DOHH2 (cell line): Measurements from ENCODE around the gene ATP23.

Experiments
- H3F3A ChIP-seq: fragments of 200-600 bp; sonication (generic), shearing (Covaris generic); 2 replicates; pipeline ENCODE4 v1.6.0; 2016; ENCODE audit warnings: antibody characterized with exemption, mild to moderate bottlenecking; ENCODE audit not compliant: control insufficient read depth, insufficient read depth
- H3K27ac ChIP-seq: fragments of 200-600 bp; sonication (generic); 2 replicates; pipeline ENCODE4 v1.5.1; 2014; ENCODE audit warnings: low read depth, mild to moderate bottlenecking, low read length, moderate library complexity
- H3K27me3 ChIP-seq: fragments of 200-600 bp; sonication (generic); 2 replicates; pipeline ENCODE4 v1.6.1; 2014; ENCODE audit warnings: mild to moderate bottlenecking, low read length, mixed read lengths; ENCODE audit not compliant: control insufficient read depth
- H3K36me3 ChIP-seq: fragments of 200-600 bp; sonication (generic); 2 replicates; pipeline ENCODE4 v1.6.1; 2014; ENCODE audit warnings: mild to moderate bottlenecking, low read length, moderate library complexity, mixed read lengths; ENCODE audit not compliant: control insufficient read depth
- H3K4me1 ChIP-seq: fragments of 200-600 bp; sonication (generic); 2 replicates; pipeline ENCODE4 v1.6.1; 2014; ENCODE audit warnings: mild to moderate bottlenecking, low read length, mixed read lengths; ENCODE audit not compliant: control insufficient read depth
- H3K4me2 ChIP-seq: fragments of 200-600 bp; sonication (generic); 2 replicates; pipeline ENCODE4 v1.6.0; 2014; ENCODE audit warnings: mild to moderate bottlenecking, low read length, moderate library complexity
- H3K4me3 ChIP-seq: fragments of 200-600 bp; sonication (generic); 2 replicates; pipeline ENCODE4 v1.5.1; 2014; ENCODE audit warnings: mild to moderate bottlenecking, low read length, mixed read lengths
- H3K79me2 ChIP-seq: fragments of 200-600 bp; sonication (generic); 2 replicates; pipeline ENCODE4 v1.6.1; 2014; ENCODE audit warnings: mild to moderate bottlenecking, low read length, mixed read lengths; ENCODE audit not compliant: control insufficient read depth
- H3K9me2 ChIP-seq: fragments of 200-600 bp; sonication (generic); replicated peaks from 2 replicates; pipeline ENCODE4 v1.6.1; 2014; ENCODE audit warnings: mild to moderate bottlenecking, low read length, mixed read lengths; ENCODE audit not compliant: control insufficient read depth
- H3K9me3 ChIP-seq: fragments of 200-600 bp; sonication (generic); 2 replicates; pipeline ENCODE4 v1.6.1; 2014; ENCODE audit warnings: antibody characterized with exemption, low read length, mixed read lengths; ENCODE audit not compliant: control insufficient read depth, insufficient read depth
- H4K20me1 ChIP-seq: fragments of 200-600 bp; sonication (generic); 2 replicates; pipeline ENCODE4 v1.6.0; 2014; ENCODE audit warnings: low read depth, mild to moderate bottlenecking, antibody characterized with exemption, low read length, moderate library complexity; ENCODE audit not compliant: control insufficient read depth, insufficient read depth
- EZH2phosphoT487 ChIP-seq: fragments of 200-600 bp; sonication (generic); IDR thresholded peaks from 2 replicates; pipeline ENCODE4 v1.6.1; 2017; ENCODE audit warnings: borderline replicate concordance, mild to moderate bottlenecking, antibody characterized with exemption, low read length, moderate library complexity, mixed read lengths
- TF ChIP-seq, protein P1 (sequence below): fragments of 200-600 bp; sonication (generic); IDR thresholded peaks from one replicate; pipeline ENCODE4 v1.5.1; 2014; ENCODE audit warnings: antibody characterized with exemption, mild to moderate bottlenecking, low read depth, low read length; ENCODE audit not compliant: poor library complexity, severe bottlenecking

ATP23 gene

DNA sequence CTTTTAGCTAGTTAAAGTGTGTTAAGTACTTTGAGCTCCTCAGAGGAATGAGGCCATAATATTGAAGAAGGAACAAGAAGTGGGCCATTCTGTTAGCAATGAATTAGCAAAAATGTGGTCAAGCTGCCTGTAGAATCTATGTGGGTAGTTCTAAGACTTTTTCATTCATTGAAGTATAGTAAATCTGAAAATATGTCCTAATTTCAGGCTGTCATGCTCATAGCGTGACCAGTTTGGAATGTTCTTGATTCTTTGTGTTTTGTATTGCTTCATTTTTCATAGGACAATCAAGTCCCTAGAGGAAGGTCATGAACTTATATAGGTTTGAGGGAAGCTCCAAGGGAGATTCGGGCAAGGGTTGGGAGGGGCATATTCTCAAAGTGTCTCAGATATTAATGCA is 11.4 kb downstream of the ATP23 start:
- Histone ChIP-seq H3K79me2 (no peaks in the 10 kb centered on the region), H3K4me1 (no peaks in the 10 kb centered on the region), H3K27ac (no peak overlapping the region), H3K9me3 (no peaks in the 10 kb centered on the region), H3K27me3 (no peaks in the 10 kb centered on the region), H4K20me1 (no peaks in the 10 kb centered on the region), H3K9me2 (no peaks in the 10 kb centered on the region), H3K4me3 (no peak overlapping the region), H3K36me3 (peaks cover 68% of the 10 kb centered on the region), H3K4me2 (no peak overlapping the region), H3F3A (no peaks in the 10 kb centered on the region)
- TF ChIP-seq, protein P1, sequence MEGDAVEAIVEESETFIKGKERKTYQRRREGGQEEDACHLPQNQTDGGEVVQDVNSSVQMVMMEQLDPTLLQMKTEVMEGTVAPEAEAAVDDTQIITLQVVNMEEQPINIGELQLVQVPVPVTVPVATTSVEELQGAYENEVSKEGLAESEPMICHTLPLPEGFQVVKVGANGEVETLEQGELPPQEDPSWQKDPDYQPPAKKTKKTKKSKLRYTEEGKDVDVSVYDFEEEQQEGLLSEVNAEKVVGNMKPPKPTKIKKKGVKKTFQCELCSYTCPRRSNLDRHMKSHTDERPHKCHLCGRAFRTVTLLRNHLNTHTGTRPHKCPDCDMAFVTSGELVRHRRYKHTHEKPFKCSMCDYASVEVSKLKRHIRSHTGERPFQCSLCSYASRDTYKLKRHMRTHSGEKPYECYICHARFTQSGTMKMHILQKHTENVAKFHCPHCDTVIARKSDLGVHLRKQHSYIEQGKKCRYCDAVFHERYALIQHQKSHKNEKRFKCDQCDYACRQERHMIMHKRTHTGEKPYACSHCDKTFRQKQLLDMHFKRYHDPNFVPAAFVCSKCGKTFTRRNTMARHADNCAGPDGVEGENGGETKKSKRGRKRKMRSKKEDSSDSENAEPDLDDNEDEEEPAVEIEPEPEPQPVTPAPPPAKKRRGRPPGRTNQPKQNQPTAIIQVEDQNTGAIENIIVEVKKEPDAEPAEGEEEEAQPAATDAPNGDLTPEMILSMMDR = no peak
- TF ChIP-seq EZH2phosphoT487 = no peak

DNA sequence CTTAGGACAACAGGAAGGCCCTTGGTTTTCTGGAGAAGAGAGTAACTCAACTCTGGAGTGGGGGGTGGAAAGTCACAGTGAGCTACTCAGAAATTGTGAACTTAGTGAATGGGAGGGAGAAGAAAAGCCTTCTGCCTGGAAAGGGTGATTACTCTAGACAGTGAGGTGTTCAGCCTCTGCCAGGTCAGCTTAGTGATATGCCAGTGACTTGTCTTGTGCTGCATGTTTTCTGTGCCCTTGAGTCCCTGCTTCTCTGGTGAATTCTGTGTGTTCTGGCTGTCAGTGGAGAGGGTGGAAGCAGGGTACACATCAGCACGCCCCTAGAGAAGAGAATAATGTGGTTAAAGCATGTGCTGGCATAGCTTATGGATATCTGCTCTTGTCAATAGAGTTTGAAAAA is 13.4 kb downstream of the ATP23 start:
- Histone ChIP-seq H3K4me1 (no peaks in the 10 kb centered on the region), H3K27ac (no peak overlapping the region), H3K36me3 (peaks cover 65% of the 10 kb centered on the region), H3K79me2 (no peaks in the 10 kb centered on the region), H3K9me3 (no peaks in the 10 kb centered on the region), H3K27me3 (no peaks in the 10 kb centered on the region), H3K4me3 (no peak overlapping the region), H3F3A (no peaks in the 10 kb centered on the region), H4K20me1 (no peaks in the 10 kb centered on the region), H3K9me2 (no peaks in the 10 kb centered on the region), H3K4me2 (no peak overlapping the region)
- TF ChIP-seq, protein P1 = no peak
- no peak for TF ChIP-seq EZH2phosphoT487

DNA sequence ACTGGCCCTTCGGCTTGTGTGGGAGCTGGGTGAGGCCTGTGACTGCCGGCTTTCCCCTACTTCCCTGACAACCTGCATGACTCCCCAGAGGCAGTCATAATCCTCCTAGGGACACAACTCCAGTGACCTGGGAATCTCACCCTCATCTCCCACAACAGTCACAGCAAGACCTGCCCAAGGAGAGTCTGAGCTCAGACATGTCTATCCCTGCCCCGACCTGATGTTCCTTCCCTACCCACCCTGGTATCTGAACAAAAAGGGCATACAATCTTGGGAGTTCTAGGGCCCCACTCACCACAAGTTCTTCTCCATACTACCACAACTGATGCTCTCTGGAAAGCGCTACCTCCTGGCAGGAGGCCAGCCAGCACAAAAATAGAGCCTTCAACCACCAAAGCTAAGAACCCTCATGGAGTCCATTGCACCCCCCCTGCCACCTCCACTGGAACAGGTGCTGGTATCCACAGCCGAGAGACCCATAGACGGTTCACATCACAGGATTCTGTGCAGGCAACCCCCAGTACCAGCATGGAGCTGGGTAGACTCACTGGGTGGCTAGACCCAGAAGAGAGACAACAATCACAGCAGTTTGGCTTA is 16.8 kb downstream of the ATP23 start:
- Histone ChIP-seq H3K36me3 (peaks cover 41% of the 10 kb centered on the region), H3K27me3 (no peaks in the 10 kb centered on the region), H4K20me1 (no peaks in the 10 kb centered on the region), H3K9me2 (no peaks in the 10 kb centered on the region), H3K4me2 (no peak overlapping the region), H3F3A (no peaks in the 10 kb centered on the region), H3K9me3 (no peaks in the 10 kb centered on the region), H3K4me3 (no peak overlapping the region), H3K27ac (no peak overlapping the region), H3K79me2 (no peaks in the 10 kb centered on the region), H3K4me1 (no peaks in the 10 kb centered on the region)
- TF ChIP-seq EZH2phosphoT487 = no peak
- TF ChIP-seq, protein P1 = no peak

DNA sequence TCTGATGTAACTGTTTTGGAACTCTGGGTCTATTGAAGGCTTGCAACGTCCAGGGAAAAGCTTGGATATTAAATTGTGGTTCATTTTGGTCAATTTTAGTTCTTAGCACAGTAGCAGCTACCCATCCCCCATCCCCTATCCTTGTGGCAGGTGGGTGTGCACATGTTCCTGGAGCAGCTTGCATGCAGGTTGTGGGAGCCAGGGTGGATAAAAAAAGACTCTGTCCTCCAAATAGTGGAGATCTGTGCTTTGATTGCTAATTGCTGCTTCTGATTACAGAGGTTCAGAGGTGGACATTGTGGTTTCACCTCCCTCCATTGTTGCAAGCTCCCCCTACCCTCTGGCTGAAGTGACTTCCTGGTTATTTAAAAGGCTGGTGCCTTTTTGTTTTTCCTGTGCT is 23.1 kb downstream of the ATP23 start:
- H3K4me1 ChIP-seq = no peaks in the 10 kb centered on the region
- H3K9me2 ChIP-seq = no peaks in the 10 kb centered on the region
- no peaks in the 10 kb centered on the region for H3K79me2 ChIP-seq
- TF ChIP-seq, protein P1 = no peak
- no peak for TF ChIP-seq EZH2phosphoT487
- H3K27me3 ChIP-seq = no peaks in the 10 kb centered on the region
- H3K4me3 ChIP-seq = no peak overlapping the region
- no peak overlapping the region for H3K4me2 ChIP-seq
- H3K9me3 ChIP-seq = no peaks in the 10 kb centered on the region
- no peaks in the 10 kb centered on the region for H4K20me1 ChIP-seq
- no peaks in the 10 kb centered on the region for H3K36me3 ChIP-seq
- no peak overlapping the region for H3K27ac ChIP-seq
- H3F3A ChIP-seq = no peaks in the 10 kb centered on the region
